HCEC 1CT (cell line): ENCODE results near the gene MINDY2.
"Not testable (repeated sequence)": the region's sequence is repeated elsewhere in the genome, so short reads cannot be mapped to it uniquely, and the experiment has no call there.

Experiments used
- DNase-seq: peaks from one replicate; pipeline ENCODE4 v3.0.0-alpha.2; 2017

Gene MINDY2

GRCh38 chr15:58833681-58834426, 62.8 kb downstream of the MINDY2 start:
- not testable (repeated sequence) for DNase-seq

GRCh38 chr15:58839485-58839884, 68.4 kb downstream of the MINDY2 start:
- DNase-seq = peak; percentile 38

GRCh38 chr15:58840048-58840447, 68.9 kb downstream of the MINDY2 start:
- peak; percentile 60 for DNase-seq

- DNase-seq = no peak
These were observed 71.8 kb downstream of the MINDY2 start for GRCh38 chr15:58842713-58843396.

- DNase-seq = not testable (repeated sequence)
These were observed 80.1 kb downstream of the MINDY2 start for GRCh38 chr15:58851205-58851604.

GRCh38 chr15:58852347-58852746, 81.2 kb downstream of the MINDY2 start:
- DNase-seq = peak; percentile 34

GRCh38 chr15:58854593-58854992, 83.5 kb downstream of the MINDY2 start:
- no peak for DNase-seq

GRCh38 chr15:58856086-58856485, 85.0 kb downstream of the MINDY2 start:
- peak; percentile 67 for DNase-seq

GRCh38 chr15:58856621-58857020, 85.5 kb downstream of the MINDY2 start:
- not testable (repeated sequence) for DNase-seq

- DNase-seq = no peak
These were observed 91.2 kb downstream of the MINDY2 start for GRCh38 chr15:58862326-58862725.

- no peak for DNase-seq
These were observed 93.7 kb downstream of the MINDY2 start for GRCh38 chr15:58864602-58865424.

- DNase-seq = no peak
These were observed 94.4 kb downstream of the MINDY2 start for GRCh38 chr15:58865425-58865880.

GRCh38 chr15:58867926-58868325, 96.8 kb downstream of the MINDY2 start:
- DNase-seq = no peak

- peak; percentile 63 for DNase-seq
These were observed 99.3 kb downstream of the MINDY2 start for GRCh38 chr15:58870451-58870850.

- DNase-seq = peak; percentile 82
These were observed 102.2 kb downstream of the MINDY2 start for GRCh38 chr15:58873267-58873666.

- DNase-seq = no peak
These were observed 104.2 kb downstream of the MINDY2 start for GRCh38 chr15:58875343-58875742.

GRCh38 chr15:58876306-58877106, 105.4 kb downstream of the MINDY2 start:
- DNase-seq = no peak

- no peak for DNase-seq
These were observed 107.1 kb downstream of the MINDY2 start for GRCh38 chr15:58877999-58878825.

- DNase-seq = no peak
These were observed 109.2 kb downstream of the MINDY2 start for GRCh38 chr15:58880320-58880719.

- DNase-seq = no peak
These were observed 111.1 kb downstream of the MINDY2 start for GRCh38 chr15:58882243-58882642.

GRCh38 chr15:58883926-58884325, 112.8 kb downstream of the MINDY2 start:
- not testable (repeated sequence) for DNase-seq

- no peak for DNase-seq
These were observed 115.8 kb downstream of the MINDY2 start for GRCh38 chr15:58886921-58887320.
